ENCODE results near the gene COL25A1.
"Not testable (repeated sequence)": the region's sequence is repeated elsewhere in the genome, so short reads cannot be mapped to it uniquely, and the experiment has no call there.

GRCh38 chr4:109021630-109022029, 280.8 kb downstream of the COL25A1 start:
- TF ChIP-seq CTCF (IDR thresholded peaks at IDR 0.05); ESRRA (IDR thresholded peaks at IDR 0.05; ENCODE audit: borderline replicate concordance, low read length); RNF2 (IDR thresholded peaks at IDR 0.05; ENCODE audit: borderline replicate concordance, low read depth); KDM1A (IDR thresholded peaks at IDR 0.05; ENCODE audit: low read depth); POLR2AphosphoS2 (conservative IDR thresholded peaks at IDR 0.05; ENCODE audit: low read length); HDAC2 (IDR thresholded peaks at IDR 0.05): not testable (repeated sequence)
